HG03575 (cell line): ENCODE measurements around the gene TBX10.
"Not testable (repeated sequence)": the region's sequence is repeated elsewhere in the genome, so short reads cannot be mapped to it uniquely, and the experiment has no call there.

Experiments used
- ATAC-seq: cut with Tn5 transposase; IDR thresholded peaks from one replicate; pipeline ENCODE4 v1.9.1; 2021; ENCODE audit not compliant: unreplicated experiment, insufficient number of reproducible peaks, low FRiP score; ENCODE audit errors: extremely low read depth

TBX10 gene

DNA sequence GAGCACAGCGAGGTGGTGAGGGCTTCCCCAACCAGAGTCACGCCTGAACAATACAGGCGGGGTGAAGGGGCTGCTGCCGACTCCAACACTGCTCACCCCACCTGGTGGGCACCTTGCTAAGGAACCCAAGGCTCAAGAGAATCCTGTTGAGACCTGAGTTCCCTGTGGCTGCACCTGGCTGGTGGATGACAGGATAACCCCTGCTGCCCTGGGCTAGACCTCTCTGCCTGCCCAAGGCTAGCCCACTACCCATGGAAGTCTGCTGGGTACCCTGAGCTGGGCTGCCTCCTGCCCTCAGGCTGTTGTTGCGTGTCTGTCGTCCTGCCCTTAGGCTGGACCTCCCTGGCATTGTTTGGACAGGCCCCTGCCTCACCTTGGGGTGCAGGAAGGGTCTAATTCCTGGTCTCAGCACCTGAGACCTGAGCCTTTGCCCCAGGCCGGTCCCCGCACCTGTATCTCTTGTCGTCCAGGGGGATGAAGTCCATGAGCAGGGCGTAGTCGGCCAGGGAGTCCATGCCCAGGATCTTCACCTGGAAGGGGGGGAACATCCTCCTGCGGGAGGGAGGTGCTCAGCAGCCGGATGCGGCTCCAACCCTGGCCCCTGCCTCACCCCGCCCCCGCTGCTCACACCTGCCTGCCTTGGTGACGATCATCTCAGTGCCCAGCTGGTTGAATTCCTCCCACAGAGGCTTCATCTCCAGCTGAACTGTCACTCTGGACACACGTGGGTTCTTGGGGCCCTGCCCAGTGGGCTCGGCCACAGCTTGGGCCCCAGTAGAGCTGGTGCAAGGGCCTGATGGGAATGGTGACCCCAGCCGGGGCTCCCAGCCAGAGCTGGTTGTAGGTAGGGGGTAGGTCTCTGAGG lies 5.0 kb downstream of the TBX10 start:
- no peak for ATAC-seq

DNA sequence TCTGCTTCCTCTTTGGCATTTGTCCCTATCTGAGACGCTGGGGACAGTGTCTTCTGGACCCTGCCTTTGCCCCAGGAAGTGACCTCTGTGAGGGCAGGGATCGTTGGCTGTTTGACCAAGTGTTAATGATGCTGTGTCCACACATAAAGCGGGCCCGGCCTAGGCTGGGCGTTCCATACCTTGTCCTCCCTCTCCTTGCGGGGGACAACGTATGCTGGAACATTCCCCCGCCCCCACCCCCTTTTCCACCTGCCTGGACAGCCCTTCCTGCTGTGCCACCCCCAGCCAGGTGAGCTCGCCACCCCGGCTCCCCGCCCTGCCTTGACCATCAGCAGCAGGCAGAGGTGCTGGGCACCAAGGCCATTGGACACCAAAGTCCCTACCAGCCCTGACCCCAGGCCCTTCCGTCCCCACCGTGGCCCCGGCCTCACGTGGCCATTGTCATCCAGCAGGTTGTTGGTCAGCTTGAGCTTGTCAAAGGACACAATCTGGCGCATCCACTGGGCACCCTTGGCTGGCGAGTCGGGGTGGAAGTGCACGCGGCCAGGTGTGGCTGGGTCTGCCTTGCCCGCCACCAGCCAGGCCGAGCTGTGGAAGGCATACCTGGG lies 5.7 kb downstream of the TBX10 start:
- ATAC-seq: no peak

DNA sequence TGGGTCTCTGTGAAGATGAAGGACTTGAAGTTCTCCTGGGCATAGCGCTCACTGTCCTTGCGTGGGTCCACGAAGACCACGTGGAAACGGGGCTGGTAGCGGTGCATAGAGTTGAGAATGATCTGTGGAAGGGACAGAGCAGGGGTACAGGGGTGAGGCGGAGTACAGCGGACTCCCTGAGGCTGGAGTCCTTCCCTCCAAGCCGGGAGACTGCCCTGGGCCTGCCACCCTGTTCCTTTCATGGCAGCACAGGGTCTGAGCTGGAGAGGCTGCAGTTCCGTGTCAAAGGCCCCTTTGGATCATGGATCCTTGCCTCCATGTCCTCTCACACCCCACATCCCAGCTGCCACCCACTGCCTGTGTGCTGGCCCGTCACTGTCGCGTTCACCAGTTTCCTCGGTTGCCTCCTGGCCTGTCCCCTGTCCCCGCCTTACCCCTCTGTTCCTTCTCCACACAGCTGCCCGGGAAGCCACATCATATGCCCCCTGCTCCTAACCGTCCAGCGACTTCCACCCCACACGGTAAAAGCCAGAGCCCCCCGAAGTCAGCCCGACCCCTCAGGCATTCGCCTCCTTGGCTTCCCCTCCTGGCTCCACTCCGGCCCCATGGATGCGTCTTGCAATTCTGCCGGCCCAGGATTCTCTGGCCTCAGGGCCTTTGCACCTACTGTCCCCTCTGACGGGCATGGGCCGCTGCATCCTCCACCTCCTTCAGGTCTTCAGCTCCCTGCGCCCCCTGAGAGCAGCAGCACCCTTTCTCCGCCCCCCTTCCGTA lies 6.4 kb downstream of the TBX10 start:
- ATAC-seq: no peak

DNA sequence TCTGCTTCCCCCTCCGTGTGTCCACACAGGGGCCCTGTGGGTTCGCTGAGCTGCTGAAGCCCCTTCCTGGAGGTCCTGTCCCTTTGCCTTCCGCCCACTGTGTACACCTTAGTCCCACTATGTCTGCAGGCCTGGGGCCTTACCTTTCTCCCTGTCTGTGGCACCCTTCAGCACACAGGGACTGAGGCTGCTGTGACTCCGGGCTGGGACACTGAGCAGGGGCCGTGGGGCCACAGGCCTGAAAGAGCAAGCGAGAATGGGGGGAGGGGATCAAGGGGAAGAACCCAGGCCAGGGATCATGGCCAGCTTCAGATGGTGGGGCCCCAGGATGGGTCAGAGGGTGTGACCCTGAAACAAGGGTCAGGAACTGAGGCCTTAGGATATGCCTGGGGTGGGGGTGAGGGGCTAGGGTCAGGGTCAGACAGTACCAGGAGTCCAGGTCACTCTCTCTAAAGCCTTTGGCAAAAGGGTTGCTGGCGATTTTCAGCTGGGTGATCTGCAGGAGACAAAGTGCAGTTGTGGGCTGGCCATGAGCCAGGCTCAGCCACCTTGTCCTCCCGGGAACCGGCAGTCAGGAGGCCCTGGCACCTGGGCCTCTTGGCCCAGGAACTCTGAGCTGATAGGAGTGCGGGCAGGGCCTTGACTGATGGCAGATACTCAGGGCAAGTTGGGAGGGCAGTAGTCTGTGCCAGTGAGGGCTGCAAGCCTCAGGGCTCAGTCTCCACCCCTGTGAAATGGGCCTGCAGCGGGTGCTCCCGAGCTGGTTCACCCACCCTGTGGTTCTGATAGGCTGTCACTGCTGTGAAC lies 7.2 kb downstream of the TBX10 start:
- no peak for ATAC-seq

DNA sequence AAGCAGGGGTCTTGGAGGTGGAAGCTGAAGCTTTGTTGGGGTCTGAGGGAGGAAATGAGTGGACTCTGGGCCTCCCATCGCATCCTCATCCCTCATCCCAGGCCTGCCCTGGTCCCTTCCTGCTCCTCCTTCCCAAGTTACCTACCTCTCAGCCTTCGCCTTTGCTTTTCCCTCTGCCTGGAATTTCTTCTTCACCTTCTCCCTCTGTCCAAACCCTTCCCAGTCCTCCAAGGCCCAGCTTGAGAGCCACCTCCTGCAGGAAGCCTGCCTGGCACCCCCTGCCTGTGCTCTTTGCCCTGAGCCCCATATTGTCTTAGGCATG lies 7.7 kb downstream of the TBX10 start:
- ATAC-seq: no peak

DNA sequence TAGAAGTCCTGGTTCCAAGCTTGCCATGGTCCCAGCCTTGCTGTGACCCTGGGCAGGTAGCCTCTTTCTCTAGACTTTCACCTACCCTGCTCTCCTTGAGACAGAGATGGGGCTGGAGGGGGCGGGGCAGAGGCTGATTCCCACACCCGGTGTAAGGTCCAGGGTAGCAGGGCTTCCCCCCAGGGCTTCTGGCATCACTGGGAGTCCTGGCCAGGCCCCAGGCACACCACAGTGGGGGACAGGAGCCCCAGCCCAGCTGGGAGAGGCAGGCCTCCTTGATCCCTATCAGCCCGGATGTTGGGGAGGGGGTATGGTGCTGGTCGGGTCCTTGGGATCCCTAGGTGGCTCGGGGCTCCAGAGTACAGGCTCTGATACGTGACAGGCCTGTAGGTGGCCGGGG lies 8.2 kb downstream of the TBX10 start:
- ATAC-seq: no peak

DNA sequence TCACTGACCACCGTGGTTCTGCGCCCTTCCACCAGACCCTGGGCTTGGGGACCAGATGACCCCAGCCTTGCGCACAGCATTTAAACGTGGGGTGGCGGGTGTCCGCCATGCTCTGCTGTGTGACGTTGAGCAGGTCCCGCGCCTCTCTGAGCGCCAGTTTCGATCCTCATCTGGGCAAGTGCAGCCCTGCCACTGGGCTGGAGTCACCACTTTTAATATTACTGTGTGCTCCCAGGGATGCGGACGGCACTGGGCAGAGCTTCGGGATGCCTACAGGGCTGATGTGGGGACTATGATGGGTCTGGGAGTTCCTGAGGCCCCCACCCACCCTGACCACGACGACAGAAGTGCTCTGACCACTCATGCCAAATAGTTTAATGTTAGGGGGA lies 8.6 kb downstream of the TBX10 start:
- ATAC-seq: no peak

DNA sequence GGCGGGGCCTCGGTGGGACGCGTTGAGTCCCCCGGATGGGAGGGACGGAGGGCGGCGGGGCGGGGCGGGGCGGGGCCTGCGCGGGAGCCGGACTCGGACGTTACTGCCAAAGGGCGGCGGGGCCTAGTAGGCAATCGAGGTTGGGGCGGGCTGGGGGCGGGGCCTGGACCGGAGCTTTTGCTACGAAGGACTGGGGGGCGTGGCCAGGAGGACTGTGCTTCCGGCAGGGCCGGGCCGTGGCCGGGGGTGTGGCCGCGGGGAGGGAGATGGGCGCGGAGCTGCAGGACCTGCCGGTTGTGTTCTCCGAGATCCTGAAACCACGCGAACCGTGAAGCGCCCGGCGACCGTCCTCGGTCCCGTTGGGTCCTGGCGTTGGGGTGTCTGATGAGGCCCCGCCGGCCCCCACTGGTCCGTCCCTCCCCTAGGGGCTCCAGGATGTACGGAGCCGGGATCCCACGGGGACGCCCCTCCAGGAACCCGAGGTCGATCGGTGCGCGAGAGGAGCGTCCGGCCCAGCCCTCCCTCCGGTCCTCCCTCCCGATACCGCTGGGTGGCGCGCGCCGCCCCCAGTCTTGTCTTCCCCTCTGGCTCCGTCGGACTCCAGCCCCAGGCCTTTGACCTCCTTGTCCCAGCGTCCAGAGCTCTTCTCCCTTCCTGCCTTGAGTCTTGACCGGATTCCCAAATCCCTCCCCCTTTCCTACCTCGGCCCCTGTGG lies 9.2 kb downstream of the TBX10 start:
- no peak for ATAC-seq

DNA sequence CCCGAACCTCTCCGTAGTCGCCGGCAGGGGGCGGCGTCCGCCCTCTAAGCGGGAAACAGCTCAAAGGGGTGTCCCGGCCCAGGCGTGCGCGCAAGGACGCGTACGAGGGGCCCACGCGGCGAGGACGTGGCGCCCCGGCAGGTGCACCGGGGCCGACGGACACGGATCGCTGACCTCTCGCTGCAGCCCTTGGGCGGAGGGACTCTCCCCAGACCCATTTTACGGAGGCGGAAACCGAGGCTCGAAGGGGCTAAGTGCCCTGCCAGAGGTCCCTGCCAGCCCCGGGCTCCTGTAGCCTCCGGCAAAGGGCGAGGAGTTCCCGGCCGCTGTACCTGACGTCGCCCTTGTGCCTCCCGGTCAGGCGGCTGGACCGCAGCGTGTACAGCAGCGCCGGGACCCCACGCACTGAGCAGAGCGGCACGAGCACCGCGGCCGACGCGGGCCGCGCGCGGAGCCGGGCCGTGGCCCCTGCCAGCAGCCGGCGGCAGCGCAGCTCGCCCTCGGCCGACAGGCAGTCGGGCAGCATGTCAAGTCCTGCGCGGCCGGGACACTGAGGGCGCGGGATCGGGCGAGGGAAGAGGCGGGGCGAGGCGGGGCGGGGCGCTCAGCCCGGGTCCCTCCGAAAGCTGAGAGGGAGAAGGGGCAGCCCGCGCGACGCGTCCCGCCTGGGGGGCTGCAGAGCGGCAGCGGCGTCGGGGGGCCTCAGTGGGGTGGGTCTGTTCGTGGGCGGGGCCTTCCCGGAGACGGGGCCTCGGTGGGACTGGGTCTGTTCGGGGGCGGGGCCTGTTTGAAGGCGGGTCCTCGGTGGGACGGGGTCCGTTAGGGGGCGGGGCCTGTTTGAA lies 10.0 kb downstream of the TBX10 start, which contains the start of gene NUDT8:
Gene NUDT8 (minus strand): TSS at position 552 of the 842 bp plus-strand sequence. CDS start 26 bp downstream, at position 526.
- no peak for ATAC-seq

DNA sequence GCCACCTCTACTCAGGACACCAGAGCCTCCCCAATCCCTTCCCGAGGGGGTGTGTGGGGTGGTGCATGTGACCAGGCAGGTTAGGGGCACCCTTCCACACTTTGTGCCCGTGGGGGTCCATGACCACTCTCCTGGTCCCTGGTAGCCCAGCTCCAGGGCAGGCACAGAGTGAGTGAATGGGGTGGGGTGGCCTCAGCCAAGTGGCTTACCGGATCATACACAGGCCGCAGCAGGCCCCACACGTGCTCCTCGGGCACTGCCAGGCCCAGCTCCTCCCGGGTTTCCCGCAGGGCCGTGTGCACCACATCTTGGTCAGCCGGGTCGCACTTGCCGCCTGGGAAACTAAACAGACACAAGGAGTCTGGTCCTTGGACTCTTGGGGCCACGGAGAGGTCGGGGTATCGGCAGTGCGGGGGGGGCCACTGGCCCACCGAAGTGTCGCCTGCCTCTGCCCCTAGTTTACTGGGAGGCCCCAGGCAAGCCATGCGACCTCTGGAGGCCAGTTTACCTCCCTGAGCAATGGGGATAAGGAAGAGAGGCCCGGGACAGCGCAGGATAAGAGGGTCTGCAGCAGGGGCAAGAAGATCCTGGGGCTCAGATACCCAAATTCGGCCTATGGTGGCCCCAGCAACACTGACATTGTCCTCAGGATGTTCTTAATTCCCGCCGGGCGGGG lies 10.7 kb downstream of the TBX10 start:
- ATAC-seq: no peak

DNA sequence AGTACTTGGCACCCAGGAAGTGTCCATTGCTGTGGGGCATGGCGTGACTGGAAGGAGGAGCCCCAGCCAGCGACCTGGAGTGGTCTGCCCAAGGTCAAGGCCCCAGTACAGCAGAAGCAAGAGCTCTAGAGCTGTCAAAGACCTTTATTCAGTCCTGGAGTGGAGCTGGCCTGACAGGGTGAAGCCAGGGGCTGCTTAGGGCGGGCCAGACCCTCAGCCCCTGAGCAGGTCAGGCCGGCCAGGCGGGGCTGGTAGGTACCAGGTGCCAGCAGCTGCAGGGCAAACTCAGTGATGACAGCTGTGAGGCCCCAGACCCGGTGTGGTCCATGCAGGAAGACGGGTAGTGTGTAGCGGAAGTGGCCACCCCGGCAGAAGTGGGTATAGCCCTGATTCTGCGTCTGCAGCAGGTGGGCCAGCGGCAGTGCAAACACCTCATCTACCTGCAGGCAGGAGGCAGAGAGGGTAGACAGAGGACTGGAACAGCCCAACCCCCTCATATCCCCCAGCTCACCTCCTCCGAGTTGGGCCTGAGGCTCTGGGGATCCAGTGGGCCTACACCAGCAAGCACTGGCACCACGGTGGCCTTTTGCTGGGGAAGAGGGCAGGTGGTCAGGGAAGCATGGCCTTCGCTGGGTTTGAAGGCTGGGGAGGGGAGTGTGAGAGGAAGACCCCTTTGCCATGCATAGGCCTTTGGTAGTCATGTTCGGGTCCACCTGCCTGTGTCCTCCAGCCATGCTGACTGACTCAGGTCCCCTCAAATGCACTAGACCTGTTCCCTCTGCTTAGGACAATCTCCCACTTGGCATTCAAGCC lies 11.5 kb downstream of the TBX10 start:
- ATAC-seq: no peak

DNA sequence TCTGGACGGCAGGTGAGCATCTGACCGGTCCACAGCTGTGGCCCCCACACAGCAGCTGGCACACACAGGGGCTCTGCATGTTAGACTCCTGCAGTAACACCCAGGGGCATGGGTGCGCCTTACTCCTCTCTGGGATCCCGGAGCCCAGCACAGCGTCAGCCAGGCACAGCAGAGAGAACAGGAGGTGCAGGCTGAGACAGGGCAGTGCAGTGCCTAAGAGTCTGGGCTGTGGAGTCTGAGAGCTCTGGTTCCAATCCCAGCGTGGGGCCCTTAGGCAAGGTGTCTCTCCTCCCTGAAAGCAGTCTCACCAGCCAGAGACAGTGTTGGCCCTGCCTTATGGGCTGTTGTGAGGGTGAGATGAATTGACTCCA lies 12.1 kb downstream of the TBX10 start:
- ATAC-seq: no peak

DNA sequence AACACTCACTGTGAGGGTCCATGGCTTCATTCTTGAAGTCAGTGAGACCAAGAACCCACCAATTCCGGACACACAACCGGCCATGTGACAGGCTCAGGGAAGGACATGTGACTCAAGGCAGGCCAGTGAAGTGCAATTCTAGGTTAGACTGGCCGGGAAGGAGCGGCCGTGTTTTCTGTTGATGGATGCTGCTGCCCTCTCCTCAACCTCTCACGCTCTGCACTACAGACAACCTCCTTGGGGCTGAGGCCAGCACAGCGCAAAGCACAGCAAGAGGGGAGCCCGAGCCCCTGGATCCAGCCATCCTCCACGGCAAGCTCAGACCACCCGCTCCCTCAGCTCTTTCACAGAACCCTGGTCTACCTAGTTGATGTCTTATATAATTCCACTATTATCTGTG lies 12.6 kb downstream of the TBX10 start:
- no peak for ATAC-seq

DNA sequence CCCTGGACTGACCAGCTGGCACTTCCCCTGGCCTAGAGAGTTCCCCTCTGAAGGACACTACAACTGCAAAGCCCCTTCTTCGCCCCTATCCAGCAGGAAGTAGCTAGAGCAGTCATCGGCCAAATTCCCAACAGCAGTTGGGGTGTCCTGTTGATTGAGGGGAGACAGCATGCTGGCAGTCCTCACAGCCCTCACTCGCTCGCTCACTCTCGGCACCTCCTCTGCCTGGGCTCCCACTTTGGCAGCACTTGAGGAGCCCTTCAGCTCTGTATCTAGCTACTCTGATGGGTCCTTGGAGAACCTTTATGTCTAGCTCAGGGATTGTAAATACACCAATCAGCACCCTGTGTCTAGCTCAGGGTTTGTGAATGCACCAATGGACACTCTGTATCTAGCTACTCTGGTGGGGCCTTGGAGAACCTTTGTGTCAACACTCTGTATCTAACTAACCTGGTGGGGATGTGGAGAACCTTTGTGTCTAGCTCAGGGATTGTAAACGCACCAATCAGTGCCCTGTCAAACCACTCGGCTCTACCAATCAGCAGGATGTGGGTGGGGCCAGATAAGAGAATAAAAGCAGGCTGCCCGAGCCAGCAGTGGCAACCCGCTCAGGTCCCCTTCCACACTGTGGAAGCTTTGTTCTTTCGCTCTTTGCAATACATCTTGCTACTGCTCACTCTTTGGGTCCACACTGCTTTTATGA lies 13.3 kb downstream of the TBX10 start:
- not testable (repeated sequence) for ATAC-seq

DNA sequence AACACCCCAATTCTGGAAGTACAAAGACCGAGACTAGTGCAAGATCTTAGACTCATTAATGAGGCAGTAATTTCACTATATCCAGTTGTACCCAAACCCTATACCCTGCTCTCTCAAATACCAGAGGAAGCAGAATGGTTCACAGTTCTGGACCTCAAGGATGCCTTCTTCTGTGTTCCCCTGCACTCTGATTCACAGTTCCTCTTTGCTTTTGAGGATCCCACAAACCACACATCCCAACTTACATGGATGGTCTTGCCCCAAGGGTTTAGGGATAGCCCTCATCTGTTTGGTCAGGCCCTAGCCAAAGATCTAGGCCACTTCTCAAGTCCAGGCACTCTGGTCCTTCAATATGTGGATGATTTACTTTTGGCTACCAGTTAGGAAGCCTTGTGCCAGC lies 15.8 kb downstream of the TBX10 start:
- ATAC-seq: not testable (repeated sequence)

DNA sequence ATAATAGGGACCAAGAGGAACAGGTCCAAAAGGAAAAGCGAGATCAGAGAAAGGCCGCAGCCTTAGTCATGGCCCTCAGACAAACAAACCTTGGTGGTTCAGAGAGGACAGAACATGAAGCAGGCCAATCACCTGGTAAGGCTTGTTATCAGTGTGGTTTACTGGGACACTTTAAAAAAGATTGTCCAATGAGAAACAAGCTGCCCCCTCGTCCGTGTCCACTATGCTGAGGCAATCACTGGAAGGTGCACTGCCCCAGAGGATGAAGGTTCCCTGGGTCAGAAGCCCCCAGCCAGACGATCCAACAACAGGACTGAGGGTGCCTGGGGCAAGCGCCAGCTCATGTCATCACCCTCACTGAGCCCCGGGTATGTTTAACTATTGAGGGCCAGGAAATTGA lies 16.7 kb downstream of the TBX10 start:
- ATAC-seq: not testable (repeated sequence)
